Omental fat pad (tissue), 4 donors: ENCODE data around the gene PXK. TPM values are rescaled to one million over a fixed set of nuclear protein-coding genes. Genes with fewer than 3 reads are reported as not detected.

Experiments
- ATAC-seq: fragments of 150-250 bp; one replicate; pipeline ENCODE4 v1.9.1; 2016; ENCODE audit warnings: mild to moderate bottlenecking, moderate library complexity; ENCODE audit not compliant: low FRiP score
- DNase-seq: peaks from one replicate; pipeline ENCODE4 v3.0.0-alpha.2; 2019; ENCODE audit warnings: low spot score
- total RNA-seq, 4 donors: library from RNA; depleted of rRNA; stranded (reverse); fragments of >200 nt; gene quantifications; one replicate each; pipeline ENCODE4 v1.1.0, GENCODE V29; 2016
- TF ChIP-seq, protein P1 (sequence below), 3 donors: fragments of 450-650 bp; IDR thresholded peaks; one replicate each; pipeline ENCODE4 v1.5.1; 2016 to 2017; ENCODE audit warnings: antibody characterized with exemption in 3 of 3, mild to moderate bottlenecking in 3 of 3, moderate library complexity in 2 of 3

Gene PXK
- total RNA-seq, 4 donors from 2014 or later, result 25.3 to 51.2 (median 39.3) TPM

- no peak for DNase-seq
- TF ChIP-seq, protein P1, sequence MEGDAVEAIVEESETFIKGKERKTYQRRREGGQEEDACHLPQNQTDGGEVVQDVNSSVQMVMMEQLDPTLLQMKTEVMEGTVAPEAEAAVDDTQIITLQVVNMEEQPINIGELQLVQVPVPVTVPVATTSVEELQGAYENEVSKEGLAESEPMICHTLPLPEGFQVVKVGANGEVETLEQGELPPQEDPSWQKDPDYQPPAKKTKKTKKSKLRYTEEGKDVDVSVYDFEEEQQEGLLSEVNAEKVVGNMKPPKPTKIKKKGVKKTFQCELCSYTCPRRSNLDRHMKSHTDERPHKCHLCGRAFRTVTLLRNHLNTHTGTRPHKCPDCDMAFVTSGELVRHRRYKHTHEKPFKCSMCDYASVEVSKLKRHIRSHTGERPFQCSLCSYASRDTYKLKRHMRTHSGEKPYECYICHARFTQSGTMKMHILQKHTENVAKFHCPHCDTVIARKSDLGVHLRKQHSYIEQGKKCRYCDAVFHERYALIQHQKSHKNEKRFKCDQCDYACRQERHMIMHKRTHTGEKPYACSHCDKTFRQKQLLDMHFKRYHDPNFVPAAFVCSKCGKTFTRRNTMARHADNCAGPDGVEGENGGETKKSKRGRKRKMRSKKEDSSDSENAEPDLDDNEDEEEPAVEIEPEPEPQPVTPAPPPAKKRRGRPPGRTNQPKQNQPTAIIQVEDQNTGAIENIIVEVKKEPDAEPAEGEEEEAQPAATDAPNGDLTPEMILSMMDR (IDR thresholded peaks at IDR 0.05), result no peak
- ATAC-seq, result no peak
These were observed 22.5 kb downstream of the PXK start for GRCh38 chr3:58355179-58355578.

GRCh38 chr3:58356054-58356453 lies 23.4 kb downstream of the PXK start:
- TF ChIP-seq, protein P1 (IDR thresholded peaks at IDR 0.05), result no peak
- ATAC-seq, result no peak
- DNase-seq, result no peak

- TF ChIP-seq, protein P1 (IDR thresholded peaks at IDR 0.05), result no peak
- DNase-seq, result no peak
- ATAC-seq, result no peak
These were observed 24.7 kb downstream of the PXK start for GRCh38 chr3:58357402-58357801.

GRCh38 chr3:58358092-58358491 lies 25.4 kb downstream of the PXK start:
- DNase-seq (no peak), ATAC-seq (no peak)

DNA sequence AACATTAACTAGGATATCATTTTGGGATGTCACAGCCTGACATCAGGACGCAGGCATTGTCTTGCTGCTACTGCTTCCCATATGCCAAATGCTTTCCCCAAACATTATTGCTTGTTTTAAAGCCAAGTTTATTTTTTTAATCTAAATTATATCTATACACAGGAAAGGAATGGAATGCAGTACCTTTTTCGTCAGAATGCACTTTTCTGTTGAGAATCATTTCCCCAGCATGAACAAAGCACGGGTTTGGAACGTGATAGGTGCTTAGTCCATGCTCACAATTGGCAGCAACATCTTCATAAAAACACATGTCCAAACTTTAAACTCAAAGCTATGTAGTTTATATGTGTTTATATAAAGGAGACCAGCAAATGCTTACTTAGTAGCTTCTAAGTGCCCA lies 26.1 kb downstream of the PXK start:
- ATAC-seq (no peak), DNase-seq (no peak)

More at GRCh38 chr3:58358092-58358491, 25.4 kb downstream of the PXK start:
- TF ChIP-seq, protein P1 (IDR thresholded peaks at IDR 0.05), result no peak

GRCh38 chr3:58359621-58360020 lies 26.9 kb downstream of the PXK start:
- TF ChIP-seq, protein P1 (IDR thresholded peaks at IDR 0.05), result no peak
- ATAC-seq (no peak), DNase-seq (no peak)

More for the DNA sequence above, 26.1 kb downstream of the PXK start:
- TF ChIP-seq, protein P1 (IDR thresholded peaks at IDR 0.05), result no peak

- ATAC-seq (no peak), DNase-seq (no peak)
- TF ChIP-seq, protein P1 (IDR thresholded peaks at IDR 0.05), result no peak
These were observed 29.2 kb downstream of the PXK start for GRCh38 chr3:58361866-58362265.
